HepG2 (cell line): ENCODE measurements around the gene MYO1C. TPM values are rescaled to one million over a fixed set of nuclear protein-coding genes. Genes with fewer than 3 reads are reported as not detected.

ENCODE experiments used
- GFI1 ChIP-seq: sonication (generic); formaldehyde crosslinking; IDR thresholded peaks from 2 replicates; pipeline ENCODE4 v1.5.0; 2020; ENCODE audit warnings: missing genetic modification reagents, mild to moderate bottlenecking, borderline replicate concordance
- IKZF1 ChIP-seq: fragments of 450-650 bp; IDR thresholded peaks from 2 replicates; pipeline ENCODE4 v1.7.1; 2016
- JUND ChIP-seq: sonication (generic); formaldehyde crosslinking; IDR thresholded peaks from 2 replicates; pipeline ENCODE4 v1.8.0; 2022; ENCODE audit warnings: mild to moderate bottlenecking, missing genetic modification reagents
- MAF1 ChIP-seq: sonication (generic); formaldehyde crosslinking; IDR thresholded peaks from 2 replicates; pipeline ENCODE4 v1.5.0; 2020; ENCODE audit warnings: missing genetic modification reagents, borderline replicate concordance
- MED13 ChIP-seq: sonication (generic); formaldehyde crosslinking; IDR thresholded peaks from 2 replicates; pipeline ENCODE4 v1.5.0; 2020; ENCODE audit warnings: missing genetic modification reagents
- NRL ChIP-seq: sonication (generic); formaldehyde crosslinking; IDR thresholded peaks from 2 replicates; pipeline ENCODE4 v1.5.0; 2020; ENCODE audit warnings: missing genetic modification reagents, mild to moderate bottlenecking, moderate library complexity, borderline replicate concordance
- POLR2AphosphoS2 ChIP-seq: IDR thresholded peaks from 2 replicates; pipeline ENCODE4 v1.6.1; 2011; ENCODE audit warnings: low read depth, low read length, improper control_type of control experiment
- POLR2G ChIP-seq: fragments of 200-400 bp; formaldehyde crosslinking; IDR thresholded peaks from 2 replicates; pipeline ENCODE4 v1.6.1; 2018; ENCODE audit warnings: mild to moderate bottlenecking, low read depth, low read length, moderate library complexity
- RBAK ChIP-seq: sonication (generic); formaldehyde crosslinking; IDR thresholded peaks from 2 replicates; pipeline ENCODE4 v1.5.1; 2020; ENCODE audit warnings: mild to moderate bottlenecking, missing genetic modification reagents
- ZBTB7B ChIP-seq: sonication (generic); formaldehyde crosslinking; IDR thresholded peaks from 2 replicates; pipeline ENCODE4 v1.4.0; 2020; ENCODE audit warnings: missing genetic modification reagents
- ZNF264 ChIP-seq: sonication (generic); formaldehyde crosslinking; IDR thresholded peaks from 2 replicates; pipeline ENCODE4 v1.4.0; 2020; ENCODE audit warnings: missing genetic modification reagents
- ZNF484 ChIP-seq: sonication (generic); formaldehyde crosslinking; IDR thresholded peaks from 2 replicates; pipeline ENCODE4 v1.5.1; 2020; ENCODE audit warnings: mild to moderate bottlenecking, low read depth, missing genetic modification reagents, borderline replicate concordance
- ZNF562 ChIP-seq: sonication (generic); formaldehyde crosslinking; IDR thresholded peaks from 2 replicates; pipeline ENCODE4 v1.8.0; 2022; ENCODE audit warnings: missing genetic modification reagents, borderline replicate concordance
- polyA plus RNA-seq, 8 experiments: library from polyadenylated mRNA; depleted of rRNA in 3 of 8; stranded (reverse) in 7 of 8; unstranded in 1 of 8; fragments of >200 nt; fragmentation: Illumina TruSeq in 4 of 8; extraction: Trizol in 4 of 8; gene quantifications; 2 replicates each; pipeline versions ENCODE4 v1.2.1 to v1.2.3, GENCODE V29; 2011 to 2016; ENCODE audit warnings: low read depth in 4 of 8, missing spikeins in 1 of 8, mixed read lengths in 1 of 8; ENCODE audit not compliant: insufficient read depth in 1 of 8
- total RNA-seq, 5 experiments: library from RNA; depleted of rRNA; stranded (reverse); fragments of >200 nt; fragmentation: Illumina TruSeq; extraction: Trizol; gene quantifications; 2 replicates each; pipeline ENCODE4 v1.2.3, GENCODE V29; 2016; ENCODE audit warnings: low read depth in 1 of 5
- TF ChIP-seq, protein P1 (sequence below), 2 experiments: sonication (generic) in 1 of 2; formaldehyde crosslinking in 1 of 2; IDR thresholded peaks; 2 replicates each; pipeline versions ENCODE4 v1.4.0 to v1.6.1; 2016 to 2020; ENCODE audit warnings: borderline replicate concordance in 1 of 2, low read depth in 1 of 2, mild to moderate bottlenecking in 1 of 2, missing genetic modification reagents in 1 of 2
- TF ChIP-seq, protein P2 (sequence below): sonication (generic); formaldehyde crosslinking; IDR thresholded peaks from 2 replicates; pipeline ENCODE4 v1.5.1; 2020; ENCODE audit warnings: mild to moderate bottlenecking, missing genetic modification reagents
- TF ChIP-seq, protein P3 (sequence below): IDR thresholded peaks from 2 replicates; pipeline ENCODE4 v1.6.1; 2016; ENCODE audit warnings: mild to moderate bottlenecking, missing biosample characterization, missing genetic modification reagents
- TF ChIP-seq, protein P4 (sequence below): sonication (generic); formaldehyde crosslinking; IDR thresholded peaks from 2 replicates; pipeline ENCODE4 v1.4.0; 2020; ENCODE audit warnings: mild to moderate bottlenecking, missing genetic modification reagents
- TF ChIP-seq, protein P5 (sequence below): sonication (generic); formaldehyde crosslinking; IDR thresholded peaks from 2 replicates; pipeline ENCODE4 v1.8.1; 2023; ENCODE audit warnings: missing genetic modification reagents, mild to moderate bottlenecking, borderline replicate concordance

The MYO1C gene
- total and polyA plus RNA-seq, 2 of the 13 experiments (the other 11 are each of a cell fraction or from before 2014, with no cell fraction given), result 22.7 to 40.8 TPM

DNA sequence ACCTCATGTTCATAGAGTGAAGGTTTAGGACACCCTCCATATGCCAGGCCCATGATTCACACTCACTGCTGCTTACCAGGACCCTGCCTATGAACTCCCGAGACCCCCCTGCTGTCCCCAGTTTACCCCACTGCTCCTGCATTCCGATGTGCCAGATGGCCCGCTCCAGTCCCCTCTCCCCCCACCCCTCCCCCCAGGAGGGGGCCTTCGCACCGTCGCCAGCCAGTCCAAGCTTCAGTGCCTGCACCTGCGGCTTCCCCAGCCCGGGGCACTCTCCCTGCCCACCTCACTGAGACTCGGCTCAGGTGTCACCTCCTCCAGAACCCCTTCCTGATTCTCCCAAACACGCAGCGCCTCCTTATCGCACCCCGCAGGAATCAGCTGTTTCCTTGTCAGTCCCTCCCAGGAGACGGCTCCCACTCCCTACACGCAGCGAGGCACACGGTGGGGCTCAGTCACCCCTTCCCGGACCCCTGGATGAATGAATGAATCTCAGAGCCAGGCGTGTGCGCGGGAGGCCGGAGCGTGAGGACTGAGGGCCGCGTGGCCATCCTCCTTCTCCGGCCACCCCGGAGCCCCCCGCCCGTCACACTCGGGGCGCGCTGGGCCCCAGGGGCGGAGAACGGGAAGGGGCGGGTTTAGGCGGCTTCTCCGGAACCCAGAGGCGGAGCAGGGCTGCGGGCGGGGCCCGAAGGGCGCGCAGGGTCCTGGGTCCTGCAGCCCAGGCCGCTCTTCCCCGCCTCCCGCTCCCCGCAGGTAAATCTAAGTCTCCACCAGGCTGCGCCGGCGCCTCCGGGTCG is 1.6 kb downstream of the MYO1C start (continued):
- TF ChIP-seq, protein P1, sequence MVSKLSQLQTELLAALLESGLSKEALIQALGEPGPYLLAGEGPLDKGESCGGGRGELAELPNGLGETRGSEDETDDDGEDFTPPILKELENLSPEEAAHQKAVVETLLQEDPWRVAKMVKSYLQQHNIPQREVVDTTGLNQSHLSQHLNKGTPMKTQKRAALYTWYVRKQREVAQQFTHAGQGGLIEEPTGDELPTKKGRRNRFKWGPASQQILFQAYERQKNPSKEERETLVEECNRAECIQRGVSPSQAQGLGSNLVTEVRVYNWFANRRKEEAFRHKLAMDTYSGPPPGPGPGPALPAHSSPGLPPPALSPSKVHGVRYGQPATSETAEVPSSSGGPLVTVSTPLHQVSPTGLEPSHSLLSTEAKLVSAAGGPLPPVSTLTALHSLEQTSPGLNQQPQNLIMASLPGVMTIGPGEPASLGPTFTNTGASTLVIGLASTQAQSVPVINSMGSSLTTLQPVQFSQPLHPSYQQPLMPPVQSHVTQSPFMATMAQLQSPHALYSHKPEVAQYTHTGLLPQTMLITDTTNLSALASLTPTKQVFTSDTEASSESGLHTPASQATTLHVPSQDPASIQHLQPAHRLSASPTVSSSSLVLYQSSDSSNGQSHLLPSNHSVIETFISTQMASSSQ (IDR thresholded peaks at IDR 0.05; ENCODE audit: low read depth), result no peak
- TF ChIP-seq, protein P1 (CRISPR knock-in tag; IDR thresholded peaks at IDR 0.05; ENCODE audit: borderline replicate concordance), result no peak
- no peak for TF ChIP-seq ZNF562
- TF ChIP-seq MED13 (CRISPR knock-in tag), result peak; percentile 50; the same call in 1 of the 2 replicates
- TF ChIP-seq, protein P2, sequence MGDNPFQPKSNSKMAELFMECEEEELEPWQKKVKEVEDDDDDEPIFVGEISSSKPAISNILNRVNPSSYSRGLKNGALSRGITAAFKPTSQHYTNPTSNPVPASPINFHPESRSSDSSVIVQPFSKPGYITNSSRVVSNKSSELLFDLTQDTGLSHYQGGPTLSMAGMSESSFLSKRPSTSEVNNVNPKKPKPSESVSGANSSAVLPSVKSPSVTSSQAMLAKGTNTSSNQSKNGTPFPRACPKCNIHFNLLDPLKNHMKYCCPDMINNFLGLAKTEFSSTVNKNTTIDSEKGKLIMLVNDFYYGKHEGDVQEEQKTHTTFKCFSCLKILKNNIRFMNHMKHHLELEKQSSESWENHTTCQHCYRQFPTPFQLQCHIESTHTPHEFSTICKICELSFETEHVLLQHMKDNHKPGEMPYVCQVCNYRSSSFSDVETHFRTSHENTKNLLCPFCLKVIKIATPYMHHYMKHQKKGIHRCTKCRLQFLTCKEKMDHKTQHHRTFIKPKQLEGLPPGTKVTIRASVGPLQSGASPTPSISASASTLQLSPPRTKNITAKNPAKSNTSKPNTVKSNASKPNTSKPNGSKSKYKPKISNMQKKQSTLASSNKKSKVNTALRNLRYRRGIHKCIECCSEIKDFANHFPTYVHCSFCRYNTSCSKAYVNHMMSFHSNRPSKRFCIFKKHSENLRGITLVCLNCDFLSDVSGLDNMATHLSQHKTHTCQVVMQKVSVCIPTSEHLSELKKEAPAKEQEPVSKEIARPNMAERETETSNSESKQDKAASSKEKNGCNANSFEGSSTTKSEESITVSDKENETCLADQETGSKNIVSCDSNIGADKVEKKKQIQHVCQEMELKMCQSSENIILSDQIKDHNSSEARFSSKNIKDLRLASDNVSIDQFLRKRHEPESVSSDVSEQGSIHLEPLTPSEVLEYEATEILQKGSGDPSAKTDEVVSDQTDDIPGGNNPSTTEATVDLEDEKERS (CRISPR knock-in tag), result no peak
- no peak for TF ChIP-seq ZNF264
- TF ChIP-seq ZNF484 (CRISPR knock-in tag), result no peak
- no peak for TF ChIP-seq MAF1 (CRISPR knock-in tag)
- TF ChIP-seq, protein P3, sequence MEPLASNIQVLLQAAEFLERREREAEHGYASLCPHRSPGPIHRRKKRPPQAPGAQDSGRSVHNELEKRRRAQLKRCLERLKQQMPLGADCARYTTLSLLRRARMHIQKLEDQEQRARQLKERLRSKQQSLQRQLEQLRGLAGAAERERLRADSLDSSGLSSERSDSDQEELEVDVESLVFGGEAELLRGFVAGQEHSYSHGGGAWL, result no peak
- TF ChIP-seq JUND (CRISPR knock-in tag), result peak; percentile 55; the same call in 1 of the 2 replicates
- TF ChIP-seq, protein P4, sequence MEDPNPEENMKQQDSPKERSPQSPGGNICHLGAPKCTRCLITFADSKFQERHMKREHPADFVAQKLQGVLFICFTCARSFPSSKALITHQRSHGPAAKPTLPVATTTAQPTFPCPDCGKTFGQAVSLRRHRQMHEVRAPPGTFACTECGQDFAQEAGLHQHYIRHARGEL, result no peak
- no peak for TF ChIP-seq IKZF1
- peak; percentile 68 for TF ChIP-seq ZBTB7B (CRISPR knock-in tag)
- TF ChIP-seq, protein P5, sequence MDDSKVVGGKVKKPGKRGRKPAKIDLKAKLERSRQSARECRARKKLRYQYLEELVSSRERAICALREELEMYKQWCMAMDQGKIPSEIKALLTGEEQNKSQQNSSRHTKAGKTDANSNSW, result no peak
- no peak for TF ChIP-seq POLR2AphosphoS2
- 0 out of 2 replicates have a peak, but pooled peaks have one; percentile 57 for TF ChIP-seq GFI1 (CRISPR knock-in tag)
- TF ChIP-seq NRL, result peak; percentile 92; the same call in 1 of the 2 replicates
- TF ChIP-seq POLR2G, result peak; percentile 73
- no peak for TF ChIP-seq RBAK
